Caco-2 (cell line): ENCODE results near the gene KCNAB1. TPM values are rescaled to one million over a fixed set of nuclear protein-coding genes. Genes with fewer than 3 reads are reported as not detected.

Experiments used
- BruUV-seq: library from RNA; stranded (reverse); fragments of 400-500 nt; replicated peaks from 2 replicates; lab custom pipeline; 2021; lab: Mats Ljungman, UMichigan
- CTCF ChIA-PET: fragments of 300-600 bp; sonication (Branson Sonifier 250); formaldehyde crosslinking; loops from one replicate; lab custom pipeline; 2022; ENCODE audit warnings: antibody characterized with exemption; lab: Charles Lee
- POLR2A ChIA-PET: fragments of 300-600 bp; sonication (Branson Sonifier 250); formaldehyde crosslinking; loops from one replicate; lab custom pipeline; 2022; ENCODE audit warnings: antibody characterized with exemption; lab: Charles Lee
- DNase-seq, 2 experiments: peaks; one replicate each; pipeline versions ENCODE4 v3.0.0 to v3.0.0-alpha.2; 2020 to 2022
- H3K27me3 ChIP-seq: replicated peaks from 2 replicates; pipeline ENCODE4 v1.6.0; 2011; ENCODE audit warnings: low read length; ENCODE audit not compliant: control insufficient read depth, insufficient read depth
- H3K36me3 ChIP-seq: 2 replicates; pipeline ENCODE4 v1.5.1; 2011; ENCODE audit warnings: low read length; ENCODE audit not compliant: control insufficient read depth, insufficient read depth
- H3K4me1 ChIP-seq: fragments of 250-450 bp; sonication (Bioruptor Pico); 2 replicates; pipeline ENCODE4 v1.5.1; 2020; ENCODE audit warnings: mild to moderate bottlenecking
- H3K4me3 ChIP-seq: 2 replicates; pipeline ENCODE4 v1.5.1; 2011; ENCODE audit warnings: low read depth, mild to moderate bottlenecking, control low read depth, low read length
- H3K9me3 ChIP-seq: fragments of 250-450 bp; sonication (Bioruptor Pico); 2 replicates; pipeline ENCODE4 v1.5.1; 2020; ENCODE audit warnings: mild to moderate bottlenecking, moderate library complexity
- H3K27ac Mint-ChIP-seq: one replicate; pipeline ENCODE4 v1.8.0; 2022; ENCODE audit warnings: mixed read lengths; ENCODE audit not compliant: unreplicated experiment
- H3K27me3 Mint-ChIP-seq: one replicate; pipeline ENCODE4 v1.8.0; 2022; ENCODE audit warnings: mixed read lengths; ENCODE audit not compliant: insufficient read depth, unreplicated experiment
- H3K36me3 Mint-ChIP-seq: one replicate; pipeline ENCODE4 v1.8.0; 2022; ENCODE audit warnings: mild to moderate bottlenecking, mixed read lengths; ENCODE audit not compliant: insufficient read depth, unreplicated experiment
- H3K4me1 Mint-ChIP-seq: one replicate; pipeline ENCODE4 v1.8.0; 2022; ENCODE audit warnings: low read depth, mixed read lengths; ENCODE audit not compliant: unreplicated experiment
- H3K4me3 Mint-ChIP-seq: one replicate; pipeline ENCODE4 v1.8.0; 2022; ENCODE audit warnings: mild to moderate bottlenecking, moderate library complexity, mixed read lengths; ENCODE audit not compliant: unreplicated experiment
- H3K9me3 Mint-ChIP-seq: one replicate; pipeline ENCODE4 v1.8.0; 2022; ENCODE audit warnings: mixed read lengths; ENCODE audit not compliant: unreplicated experiment
- CTCF ChIP-seq, 2 experiments: fragments of 200-600 bp in 1 of 2; IDR thresholded peaks; 1 replicate in 1 of 2; 2 replicates in 1 of 2; pipeline versions ENCODE4 v1.5.1 to v1.8.0; 2011 to 2022; ENCODE audit warnings: antibody characterized with exemption in 1 of 2, control low read depth in 1 of 2, inconsistent platforms in 1 of 2, low read depth in 1 of 2, low read length in 1 of 2, mild to moderate bottlenecking in 1 of 2, moderate library complexity in 1 of 2; ENCODE audit not compliant: insufficient read depth in 1 of 2, severe bottlenecking in 1 of 2, unreplicated experiment in 1 of 2
- intact Hi-C: fragments of 100-400 bp; cut with micrococcal nuclease; formaldehyde crosslinking; loops from one replicate; pipeline ENCODE4 v1.10.0; 2022; ENCODE audit not compliant: unreplicated experiment
- total RNA-seq: library from RNA; stranded (reverse); gene quantifications from 2 replicates; pipeline ENCODE4 v1.2.3, GENCODE V29; 2022

KCNAB1 gene
- total RNA-seq, 1 experiment from 2014 or later: 0.14 TPM

GRCh38 chr3:156368189-156368588 is 247.8 kb downstream of the KCNAB1 start:
- intact Hi-C loops: no loop called here
- peaks cover 3% of the 10 kb centered on the region for H3K27me3 Mint-ChIP-seq
- Histone ChIP-seq H3K36me3 (no peaks in the 10 kb centered on the region), H3K4me3 (no peak overlapping the region), H3K9me3 (no peaks in the 10 kb centered on the region), H3K27me3 (no peaks in the 10 kb centered on the region), H3K4me1 (no peaks in the 10 kb centered on the region)
- H3K27ac Mint-ChIP-seq: no peak overlapping the region
- H3K9me3 Mint-ChIP-seq: no peaks in the 10 kb centered on the region
- no peak for TF ChIP-seq CTCF (IDR thresholded peaks at IDR 0.05; ENCODE audit: insufficient read depth in 1 of 2, low read depth in 1 of 2, low read length in 1 of 2, severe bottlenecking in 1 of 2, unreplicated experiment in 1 of 2)
- ChIA-PET POLR2A (no interaction called here), CTCF (no interaction called here)
- no peaks in the 10 kb centered on the region for H3K36me3 Mint-ChIP-seq
- no peak for DNase-seq
- no peaks in the 10 kb centered on the region for H3K4me1 Mint-ChIP-seq
- BruUV-seq: no TSS peak
- no peak overlapping the region for H3K4me3 Mint-ChIP-seq

GRCh38 chr3:156371701-156372100 is 251.3 kb downstream of the KCNAB1 start:
- peaks cover 4% of the 10 kb centered on the region for H3K4me1 Mint-ChIP-seq
- no peaks in the 10 kb centered on the region for H3K36me3 ChIP-seq
- peaks cover 10% of the 10 kb centered on the region for H3K27me3 Mint-ChIP-seq
- no peak overlapping the region for H3K4me3 ChIP-seq
- no peak overlapping the region for H3K27ac Mint-ChIP-seq
- intact Hi-C loops: no loop called here
- no peak for TF ChIP-seq CTCF (IDR thresholded peaks at IDR 0.05; ENCODE audit: insufficient read depth in 1 of 2, low read depth in 1 of 2, low read length in 1 of 2, severe bottlenecking in 1 of 2, unreplicated experiment in 1 of 2)
- DNase-seq: no peak
- no peaks in the 10 kb centered on the region for H3K27me3 ChIP-seq
- H3K4me3 Mint-ChIP-seq: no peak overlapping the region
- no peaks in the 10 kb centered on the region for H3K9me3 ChIP-seq
- H3K9me3 Mint-ChIP-seq: peaks cover 4% of the 10 kb centered on the region
- ChIA-PET POLR2A (no interaction called here), CTCF (no interaction called here)
- no peaks in the 10 kb centered on the region for H3K36me3 Mint-ChIP-seq
- no peaks in the 10 kb centered on the region for H3K4me1 ChIP-seq
- no TSS peak for BruUV-seq

- Histone ChIP-seq H3K4me3 (no peak overlapping the region), H3K27me3 (no peaks in the 10 kb centered on the region), H3K9me3 (no peaks in the 10 kb centered on the region), H3K4me1 (peaks cover 5% of the 10 kb centered on the region; the same call in 1 of the 2 replicates), H3K36me3 (no peaks in the 10 kb centered on the region)
- peaks cover 7% of the 10 kb centered on the region for H3K4me1 Mint-ChIP-seq
- POLR2A ChIA-PET: no interaction called here
- H3K27me3 Mint-ChIP-seq: peaks cover 10% of the 10 kb centered on the region
- CTCF ChIA-PET: no interaction called here
- intact Hi-C loops: no loop called here
- H3K4me3 Mint-ChIP-seq: no peak overlapping the region
- DNase-seq: no peak
- H3K27ac Mint-ChIP-seq: no peak overlapping the region
- no peaks in the 10 kb centered on the region for H3K36me3 Mint-ChIP-seq
- no peak for TF ChIP-seq CTCF (IDR thresholded peaks at IDR 0.05; ENCODE audit: insufficient read depth in 1 of 2, low read depth in 1 of 2, low read length in 1 of 2, severe bottlenecking in 1 of 2, unreplicated experiment in 1 of 2)
- peaks cover 8% of the 10 kb centered on the region for H3K9me3 Mint-ChIP-seq
- no TSS peak for BruUV-seq
These were observed 252.7 kb downstream of the KCNAB1 start for GRCh38 chr3:156373095-156373494.
